GM18873 (cell line): ENCODE results near the gene TRIO.

Source experiments
- ATAC-seq: cut with Tn5 transposase; IDR thresholded peaks from one replicate; pipeline ENCODE4 v1.9.1; 2021; ENCODE audit warnings: mild to moderate bottlenecking, moderate library complexity, moderate number of reproducible peaks; ENCODE audit not compliant: unreplicated experiment, low FRiP score

The TRIO gene

DNA sequence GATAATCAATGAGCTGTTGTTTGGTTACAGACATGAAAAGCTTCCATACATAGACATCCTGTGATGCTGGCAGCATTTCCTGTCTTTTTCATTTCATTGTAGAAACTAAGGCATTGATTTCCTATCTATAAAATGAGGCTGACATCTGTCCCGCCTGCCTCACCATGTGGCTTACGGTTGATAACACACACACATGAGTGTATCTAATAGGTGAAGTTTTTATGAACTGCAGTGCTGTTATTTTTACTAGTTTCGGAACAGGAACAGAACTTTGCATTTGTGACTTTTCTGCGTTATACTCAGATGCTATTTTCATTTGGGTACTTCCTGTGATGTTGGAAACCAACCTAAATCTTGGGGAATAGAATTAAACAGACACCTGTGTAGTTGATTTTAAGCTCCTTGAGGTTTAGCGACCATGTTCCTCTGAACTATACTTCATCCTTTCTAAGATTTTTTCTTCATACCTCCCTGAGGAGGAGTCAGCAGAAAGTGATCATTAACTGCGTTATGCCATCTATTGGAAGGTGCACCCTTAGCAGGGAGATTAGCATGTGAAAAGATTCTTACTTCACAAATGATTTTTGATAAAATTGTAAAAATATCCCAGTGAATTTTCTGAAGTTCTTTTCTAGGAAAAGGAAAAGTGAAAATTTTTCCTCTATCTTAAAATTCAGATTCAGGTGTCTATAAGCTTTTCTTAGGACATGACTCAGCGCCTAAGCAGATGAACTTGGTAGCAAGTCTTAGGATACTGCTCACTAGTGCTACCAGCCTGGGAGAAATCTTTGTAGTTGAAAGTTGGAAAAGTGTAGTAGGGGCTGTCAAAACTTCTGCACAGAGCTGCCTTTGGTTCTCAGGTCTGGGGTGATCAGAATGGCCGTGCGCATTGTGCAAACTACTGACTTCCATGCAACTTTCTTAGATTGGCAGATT, 134.5 kb downstream of the TRIO start:
- ATAC-seq = peak; percentile 48

DNA sequence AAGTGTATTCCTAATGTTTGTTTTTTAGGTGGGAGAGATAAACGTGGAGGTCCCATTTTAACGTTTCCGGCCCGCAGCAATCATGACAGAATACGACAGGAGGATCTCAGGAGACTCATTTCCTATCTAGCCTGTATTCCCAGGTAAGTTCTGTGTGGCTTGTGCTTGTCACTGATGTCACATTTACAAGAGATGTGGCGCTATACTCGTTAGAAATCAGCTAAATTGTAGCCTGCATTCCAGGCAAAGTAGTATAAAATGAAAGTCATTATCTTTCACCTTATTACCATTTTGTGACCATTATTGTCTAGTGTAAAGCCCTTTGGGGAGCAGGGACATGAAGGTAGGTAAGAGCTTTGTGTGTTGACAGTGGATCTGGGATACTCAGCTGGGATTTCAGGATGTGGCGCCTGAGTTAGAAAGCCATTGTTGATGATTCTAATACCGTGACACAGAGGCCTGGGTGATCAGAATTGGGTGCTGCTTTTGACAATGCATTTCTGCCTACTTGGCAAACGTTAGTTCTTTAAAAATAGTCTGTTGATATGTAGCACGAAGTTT, 137.2 kb downstream of the TRIO start:
- no peak for ATAC-seq

DNA sequence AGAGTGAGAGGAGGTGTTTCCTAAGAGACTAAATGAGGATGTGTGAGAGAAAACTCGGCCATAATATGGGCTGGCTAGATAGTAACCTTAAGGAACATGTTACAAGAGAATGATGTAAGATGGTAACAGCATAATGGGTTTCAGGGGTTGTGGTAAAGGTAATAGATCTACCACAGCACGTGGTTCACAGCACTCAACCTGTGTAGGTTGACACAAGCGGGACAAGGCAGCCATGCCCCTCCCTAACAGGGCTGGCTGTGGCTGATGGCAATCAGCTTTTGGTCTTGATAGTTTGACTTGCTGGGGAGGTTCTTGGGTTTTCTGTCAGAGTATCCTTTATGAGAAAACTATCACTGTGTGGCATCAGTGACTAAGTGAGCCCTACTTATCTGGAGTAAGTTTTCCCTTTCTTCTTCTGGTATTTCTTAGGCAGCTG, 138.6 kb downstream of the TRIO start:
- ATAC-seq = no peak

DNA sequence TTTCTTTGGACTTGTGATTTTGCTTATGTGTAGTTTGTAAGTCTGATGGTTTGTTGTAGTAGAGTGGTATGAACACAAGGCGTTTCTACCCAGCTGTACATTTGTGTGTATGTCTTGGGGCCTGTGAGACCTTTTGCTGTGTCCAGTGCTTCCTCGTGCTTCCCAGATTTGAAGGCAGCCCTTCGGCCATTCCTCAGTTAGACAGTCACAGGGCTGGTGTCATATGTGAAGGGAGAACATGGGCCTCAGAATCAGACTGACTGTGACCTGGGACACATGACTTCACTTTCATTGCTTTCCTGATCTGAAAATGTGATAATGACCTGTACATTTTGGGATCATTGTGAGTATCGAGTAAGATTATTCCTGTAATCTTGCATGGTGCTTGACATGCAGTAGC, 140.0 kb downstream of the TRIO start:
- ATAC-seq = no peak

DNA sequence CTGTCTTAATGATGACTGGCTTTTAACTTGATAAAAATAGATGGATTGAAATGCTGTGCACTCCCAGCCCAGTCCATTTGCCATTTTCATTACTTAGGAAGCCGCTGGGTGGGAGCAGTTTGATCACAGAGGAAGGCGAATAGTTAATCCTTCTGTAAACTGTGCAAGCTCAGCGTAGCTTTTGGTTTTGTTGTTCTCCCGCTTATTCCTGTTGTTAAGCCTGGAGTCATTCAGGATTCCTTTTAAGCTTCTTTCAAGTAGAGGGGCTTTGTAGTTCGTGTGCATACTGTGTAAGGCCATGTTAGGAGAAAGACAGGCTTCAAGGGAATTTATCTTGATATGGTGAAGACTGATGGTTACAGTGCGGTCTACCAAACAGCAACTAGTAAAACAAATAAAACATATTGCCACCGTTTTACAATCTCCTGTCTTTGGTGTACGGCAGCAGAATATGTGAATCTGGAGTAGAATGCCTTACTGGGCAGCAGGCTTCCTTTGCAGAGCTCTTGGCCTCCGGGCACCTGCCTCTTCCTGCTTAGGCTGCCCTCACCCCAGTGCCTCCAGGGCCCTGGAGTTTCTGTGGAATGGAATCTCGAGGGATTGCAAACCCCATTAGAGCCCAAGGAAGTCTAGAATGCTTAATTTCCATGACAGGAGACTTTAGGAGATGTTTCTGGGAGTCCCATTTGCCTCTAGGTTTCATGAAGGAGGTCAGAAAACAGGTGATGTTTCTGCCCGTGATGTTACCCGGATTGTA, 141.4 kb downstream of the TRIO start:
- no peak for ATAC-seq

DNA sequence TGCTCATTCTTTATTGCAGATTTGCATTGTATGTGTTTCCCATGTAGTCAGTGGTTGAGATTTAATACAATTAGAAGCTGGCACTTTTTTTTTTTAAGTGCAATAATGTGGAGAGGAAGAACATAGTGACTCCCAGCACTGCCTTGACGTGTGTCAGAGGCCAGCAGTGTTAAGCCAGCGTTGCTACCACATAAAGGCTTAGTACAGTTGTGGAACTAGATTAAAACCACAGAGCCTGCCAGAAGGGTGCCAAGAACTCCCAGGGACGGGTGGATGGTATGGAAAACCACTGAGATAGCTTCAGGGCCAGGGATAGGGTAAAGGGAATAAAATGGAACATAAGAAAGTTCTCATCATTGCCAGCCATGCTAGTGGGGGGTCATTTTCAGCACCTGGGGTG, 142.9 kb downstream of the TRIO start:
- ATAC-seq = no peak

DNA sequence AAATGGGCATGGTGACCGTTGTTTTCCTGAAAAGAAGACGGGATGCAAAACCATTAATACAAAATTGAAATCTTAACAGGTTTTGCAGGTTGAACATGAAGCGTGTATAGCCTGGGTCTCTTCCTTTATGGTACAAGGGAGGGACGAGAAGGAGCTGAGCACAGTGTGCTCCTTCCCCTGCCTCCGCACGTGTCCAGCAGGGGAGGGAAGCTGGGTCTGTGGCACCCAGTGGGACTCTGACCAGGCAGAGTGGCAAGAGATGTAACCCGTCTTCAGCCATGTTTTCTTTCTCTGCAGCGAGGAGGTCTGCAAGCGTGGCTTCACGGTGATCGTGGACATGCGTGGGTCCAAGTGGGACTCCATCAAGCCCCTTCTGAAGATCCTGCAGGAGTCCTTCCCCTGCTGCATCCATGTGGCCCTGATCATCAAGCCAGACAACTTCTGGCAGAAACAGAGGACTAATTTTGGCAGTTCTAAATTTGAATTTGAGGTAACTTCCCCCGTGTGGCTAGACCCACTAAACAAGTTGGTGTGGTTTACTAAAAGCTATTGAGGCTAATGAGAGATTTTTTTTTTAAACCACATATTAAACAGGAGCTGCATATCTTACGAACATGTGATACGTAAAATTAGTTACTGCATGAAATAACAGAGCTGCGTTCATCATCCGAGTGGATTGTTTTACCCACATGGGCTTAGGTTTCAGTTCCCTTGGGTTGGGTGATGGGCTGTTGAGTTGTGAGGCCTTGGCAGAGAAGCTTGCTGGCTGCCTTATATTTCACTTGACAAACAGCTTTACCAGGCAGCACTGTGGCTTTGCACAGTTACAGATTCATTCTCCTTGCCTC, 143.7 kb downstream of the TRIO start:
- ATAC-seq = peak; percentile 66

DNA sequence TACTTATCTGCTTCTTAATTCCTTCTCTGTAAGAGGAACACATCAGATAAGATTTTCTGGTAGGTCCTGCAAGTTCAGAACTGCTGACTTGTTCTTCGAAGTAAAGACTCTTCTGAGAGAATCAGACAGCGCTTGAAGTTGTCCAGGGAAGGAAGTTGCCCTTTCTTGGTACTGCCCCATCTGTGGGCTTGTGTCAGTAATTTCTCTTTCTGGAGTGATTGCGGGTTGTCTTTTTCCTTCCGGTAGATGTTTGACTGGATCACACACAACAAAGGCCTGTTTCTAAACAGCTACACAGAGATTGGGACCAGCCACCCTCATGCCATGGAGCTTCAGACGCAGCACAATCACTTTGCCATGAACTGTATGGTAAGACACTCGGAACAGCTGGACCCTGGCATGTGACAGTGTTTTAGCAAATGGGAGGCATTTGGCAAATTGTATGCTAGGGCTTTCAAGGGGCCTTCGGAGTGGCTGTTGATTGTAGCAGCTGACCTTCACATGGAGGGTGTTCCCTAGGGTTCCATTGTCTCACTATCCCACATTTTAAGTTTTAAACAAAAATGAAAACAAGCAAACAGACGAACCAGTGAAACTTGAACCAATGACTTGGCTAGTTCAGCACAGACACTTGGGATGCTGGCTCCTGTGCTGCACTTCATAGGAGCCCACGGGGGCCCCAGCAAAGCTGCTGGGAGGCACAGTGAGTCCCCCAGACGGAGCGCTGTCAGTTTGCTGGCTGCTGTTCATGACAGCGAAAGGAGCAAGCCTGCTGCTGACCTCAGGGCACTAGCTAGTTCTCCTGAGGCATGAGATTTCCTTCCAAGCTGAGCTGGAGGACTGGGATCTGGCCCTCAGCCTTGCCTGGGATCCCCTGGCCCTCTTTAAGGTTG, 149.9 kb downstream of the TRIO start:
- no peak for ATAC-seq

DNA sequence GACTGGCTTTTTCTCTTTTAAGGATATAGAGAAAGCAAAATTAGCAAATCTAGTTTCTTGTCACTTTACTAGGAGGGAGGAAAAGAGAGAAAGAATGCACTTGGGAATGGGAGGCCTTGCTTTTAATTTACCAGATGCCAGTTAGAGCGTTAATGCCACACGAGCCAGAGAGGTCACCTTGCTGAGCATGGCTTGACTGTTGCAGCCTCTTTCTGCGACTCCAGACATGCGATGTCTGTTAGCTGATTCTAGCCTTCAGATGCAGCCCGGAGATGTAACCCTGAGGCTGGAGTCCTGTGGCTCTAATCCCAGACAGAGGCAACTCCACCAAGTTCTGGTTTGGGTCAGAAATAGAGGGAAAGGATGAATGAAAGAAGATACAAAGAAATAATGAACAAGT, 152.5 kb downstream of the TRIO start:
- no peak for ATAC-seq

DNA sequence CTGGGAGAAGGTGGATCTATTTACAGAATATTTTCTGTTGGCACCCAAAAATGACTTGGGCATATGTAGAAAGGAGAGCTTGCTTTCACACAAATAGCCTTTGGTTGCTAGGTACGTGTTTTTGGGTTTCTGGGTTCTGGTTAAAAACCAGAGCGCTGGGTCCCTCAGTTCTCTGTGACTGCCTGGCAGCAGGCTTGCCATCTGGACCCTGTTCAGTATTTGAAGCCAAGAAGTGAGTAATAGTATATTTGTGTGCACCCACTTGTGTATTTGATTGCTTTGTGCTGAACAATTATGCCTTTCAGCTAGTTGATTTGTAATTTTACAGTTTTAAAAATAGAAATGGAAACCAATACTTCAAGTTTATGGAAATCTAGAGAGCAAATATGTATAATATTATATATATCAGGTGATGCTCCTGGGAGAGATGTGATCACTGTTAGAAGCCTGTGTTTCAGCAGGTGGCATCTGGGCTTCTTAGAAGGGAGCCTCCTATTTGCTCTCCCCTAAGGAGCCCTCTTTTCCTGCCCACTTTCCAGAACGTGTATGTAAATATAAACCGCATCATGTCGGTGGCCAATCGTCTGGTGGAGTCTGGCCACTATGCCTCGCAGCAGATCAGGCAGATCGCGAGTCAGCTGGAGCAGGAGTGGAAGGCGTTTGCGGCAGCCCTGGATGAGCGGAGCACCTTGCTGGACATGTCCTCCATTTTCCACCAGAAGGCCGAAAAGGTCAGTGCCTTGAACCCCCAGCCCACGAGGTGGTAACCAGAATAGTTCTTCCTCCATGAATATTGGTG, 153.6 kb downstream of the TRIO start:
- no peak for ATAC-seq

DNA sequence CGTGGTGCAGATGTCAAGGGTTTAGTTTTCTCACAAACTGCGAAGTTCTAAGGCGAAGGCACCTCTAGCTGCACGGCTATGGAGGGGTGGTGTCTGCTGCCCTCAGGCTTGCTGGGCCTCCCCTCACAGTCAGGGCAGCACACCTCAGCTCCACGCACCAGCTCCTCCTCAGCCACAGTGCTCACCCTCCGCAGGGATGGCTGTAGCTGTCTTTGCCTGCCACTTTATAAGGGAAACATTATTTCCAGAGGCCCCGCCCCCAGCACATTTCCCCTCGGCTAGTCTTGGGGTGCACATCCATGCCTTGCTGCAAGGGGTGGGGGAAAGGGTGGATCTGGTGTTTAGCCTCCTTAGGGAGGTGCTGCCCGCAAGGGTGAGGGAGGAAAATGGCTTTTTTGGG, 154.6 kb downstream of the TRIO start:
- no peak for ATAC-seq

DNA sequence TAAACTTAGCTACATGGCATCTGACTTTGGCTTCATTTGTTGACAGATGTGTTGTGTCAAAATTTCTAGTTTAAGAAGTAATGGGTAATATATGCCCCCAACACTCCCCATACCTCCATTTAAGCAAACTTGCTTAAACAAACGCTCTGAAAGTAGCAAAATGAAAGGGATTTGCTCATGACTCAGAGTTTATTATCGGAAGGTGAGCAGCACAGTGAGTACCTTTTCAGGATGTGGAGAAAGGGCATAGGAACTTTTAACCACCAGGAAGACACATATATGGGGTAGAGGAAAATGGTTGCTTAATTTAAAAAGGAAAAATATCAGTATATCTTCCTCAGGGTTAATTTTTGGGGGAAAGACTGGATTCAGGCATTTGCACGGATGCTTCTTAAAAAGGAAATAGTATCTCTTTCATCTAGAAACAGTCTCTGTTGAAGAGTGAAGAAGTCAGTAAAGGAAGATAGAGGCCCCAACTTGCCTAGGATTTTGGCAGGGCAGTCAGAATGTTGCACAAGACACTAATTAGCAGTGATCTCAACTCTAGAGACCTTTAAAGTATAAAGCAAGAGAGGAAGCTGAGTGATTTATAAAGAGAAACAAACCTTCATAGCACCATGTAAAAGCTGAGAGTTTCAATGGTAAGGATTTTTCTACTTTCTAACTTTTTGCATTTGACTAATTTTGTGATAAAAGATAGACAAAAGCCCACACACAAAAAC, 155.1 kb downstream of the TRIO start:
- ATAC-seq = no peak

DNA sequence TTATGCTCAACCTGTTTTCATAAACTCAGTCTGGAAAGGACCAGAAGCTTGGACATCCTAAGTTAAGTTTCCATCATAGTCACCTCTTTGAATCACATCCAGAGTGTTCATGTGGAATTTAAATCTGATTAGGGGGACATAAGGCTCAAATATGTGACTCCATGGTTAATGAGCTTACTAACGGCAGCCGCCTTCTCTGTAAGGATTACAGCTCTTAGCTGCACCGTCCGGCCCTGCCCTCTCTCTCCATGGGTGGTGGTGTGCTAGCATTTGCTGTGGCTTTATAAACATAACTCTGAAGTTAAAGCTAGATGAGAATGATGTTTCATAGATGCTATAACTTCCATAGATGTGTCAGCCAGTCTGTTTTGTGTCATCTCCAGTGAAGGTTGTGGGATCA, 156.5 kb downstream of the TRIO start:
- ATAC-seq = no peak

DNA sequence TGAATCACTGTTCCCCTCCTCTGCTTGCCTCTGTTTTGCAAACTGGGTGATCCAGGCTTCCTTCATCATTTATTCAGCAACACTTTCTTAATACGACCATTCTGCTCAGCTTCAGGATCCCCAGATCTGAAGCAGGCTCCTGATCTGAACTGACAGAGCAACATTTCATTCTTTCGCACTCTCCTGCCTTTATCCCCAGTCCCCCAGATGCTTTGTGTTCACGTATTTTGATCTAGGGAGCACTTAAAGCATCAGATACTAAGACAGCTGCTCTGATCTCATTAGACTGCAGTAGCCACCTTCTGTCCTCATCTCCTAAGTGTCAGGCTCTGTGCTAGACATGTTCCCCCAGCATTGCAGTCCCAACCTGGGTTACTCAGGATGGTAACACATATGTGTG, 158.0 kb downstream of the TRIO start:
- ATAC-seq = no peak

DNA sequence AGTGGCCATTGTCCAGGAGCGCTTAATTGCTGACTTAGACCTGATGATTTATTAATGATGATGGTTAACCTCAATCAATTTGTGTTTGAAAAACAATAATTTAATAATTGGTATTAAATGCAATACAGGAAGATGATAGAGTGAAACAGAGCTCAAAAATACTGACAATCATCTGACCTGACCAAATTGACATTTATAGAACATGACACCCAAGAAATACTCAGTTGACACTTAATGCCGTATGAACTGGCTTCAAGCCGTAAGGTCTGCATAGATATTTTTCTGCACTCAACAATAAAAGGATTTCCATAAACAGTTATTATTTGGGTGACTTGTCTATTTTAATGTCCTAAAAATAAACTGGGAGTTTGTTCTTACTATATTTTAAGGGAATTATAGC, 159.2 kb downstream of the TRIO start:
- ATAC-seq = no peak

DNA sequence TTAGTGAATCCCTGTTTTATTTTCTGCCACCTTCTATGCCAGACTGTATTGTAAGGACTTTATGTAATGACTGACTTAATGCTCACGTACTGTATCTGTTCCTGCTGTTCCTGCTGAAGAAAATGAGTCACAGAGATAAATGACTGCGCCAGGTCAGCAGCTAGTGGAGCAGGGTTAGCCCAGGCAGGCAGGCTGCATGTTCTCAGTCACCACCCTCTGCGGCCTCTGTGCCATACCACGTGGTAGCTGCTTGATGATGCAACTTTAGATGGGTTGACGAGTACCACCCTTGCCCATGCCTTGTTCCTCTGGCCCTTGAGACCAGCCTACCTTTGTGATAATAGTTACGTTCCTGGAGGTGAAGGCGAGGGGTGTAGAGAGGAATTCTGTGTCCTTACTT, 161.9 kb downstream of the TRIO start:
- no peak for ATAC-seq

DNA sequence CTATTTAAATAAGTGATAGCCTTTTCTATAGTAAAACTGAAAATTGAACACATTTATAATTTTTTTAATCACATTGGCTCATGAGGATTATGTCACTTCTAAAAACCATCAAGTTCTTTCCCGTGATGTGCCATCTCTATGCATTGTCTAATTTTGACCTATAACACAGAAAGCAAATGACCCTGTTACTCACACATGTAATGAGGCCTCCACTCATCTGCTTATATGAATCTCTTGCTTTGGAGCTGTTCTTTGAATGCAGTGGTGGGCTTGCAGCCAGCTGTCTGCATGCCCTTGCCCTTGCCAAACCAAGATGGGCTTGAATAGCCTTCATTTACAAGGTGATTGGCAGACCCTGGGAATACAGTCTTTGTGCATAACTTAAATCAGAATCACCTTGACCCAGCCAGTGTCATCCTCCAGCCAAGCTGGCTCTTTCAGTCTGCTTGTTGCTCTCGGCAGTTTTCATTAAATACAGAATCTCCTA, 163.2 kb downstream of the TRIO start:
- no peak for ATAC-seq
